ENCODE data around the gene EVA1B. TPM values are rescaled to one million over a fixed set of nuclear protein-coding genes. Genes with fewer than 3 reads are reported as not detected.

The EVA1B gene
- total RNA-seq, 1 experiment from 2014 or later, result 25.1 TPM

- no TSS peak for BruUV-seq (replicated peaks)
- DNase-seq (ENCODE audit: low read depth, low spot score) (no peak), ATAC-seq (no peak)
- no peak overlapping the region for H3K27ac ChIP-seq (ENCODE audit: low read depth, low read length)
- H3K4me2 ChIP-seq (ENCODE audit: low read length), result no peak overlapping the region
- no peaks in the 10 kb centered on the region for H3K9me2 ChIP-seq (ENCODE audit: insufficient read depth)
- H3K4me3 ChIP-seq (replicated peaks in 1 of 2; ENCODE audit: low read depth in 1 of 2, low read length in 2 of 2), result no peak overlapping the region
- no peaks in the 10 kb centered on the region; a peak in 1 of 4 replicates for H3K4me1 ChIP-seq (ENCODE audit: control insufficient read depth in 1 of 2, insufficient read depth in 2 of 2, low read length in 2 of 2)
- intact Hi-C loops (cut with micrococcal nuclease), result no loop called here
- POLR2A ChIA-PET, result interaction anchor here (0.7 kb wide), 1 partner anchor 8 kb away, joined by 3 read pairs; no protein-coding TSS in a partner anchor
- H2AFZ ChIP-seq (ENCODE audit: low read depth, low read length, poor library complexity, severe bottlenecking), result no peak overlapping the region
- no peaks in the 10 kb centered on the region for H3K9me3 ChIP-seq (ENCODE audit: control insufficient read depth in 1 of 2, insufficient read depth in 1 of 2, low read depth in 1 of 2, low read length in 2 of 2)
- H3K36me3 ChIP-seq (ENCODE audit: control insufficient read depth in 1 of 2, insufficient read depth in 2 of 2, low read length in 2 of 2), result peaks cover 14 to 20% of the 10 kb centered on the region in 2 experiments
- no peak overlapping the region for H3K9ac ChIP-seq (ENCODE audit: low read length)
- no peaks in the 10 kb centered on the region for H3K27me3 ChIP-seq (ENCODE audit: insufficient read depth, low read length)
- H4K20me1 ChIP-seq (ENCODE audit: insufficient read depth), result no peaks in the 10 kb centered on the region
- CTCF ChIA-PET, result interaction anchor here (1.6 kb wide), 1 partner anchor 130 kb away, joined by 4 read pairs; the partner anchor contains the start of gene TRAPPC3
- H3K79me2 ChIP-seq (ENCODE audit: insufficient read depth, low read length), result peaks cover 74% of the 10 kb centered on the region
- RAD21 ChIA-PET (ENCODE audit: low non-redundant PET in 1 of 2, low total read pairs in 2 of 2, uncharacterized antibody in 2 of 2, unreplicated experiment in 2 of 2), result no interaction called here
- TF ChIP-seq ZFX (IDR thresholded peaks at IDR 0.05) (no peak), ZNF274 (IDR thresholded peaks at IDR 0.05; ENCODE audit: low read depth, low read length) (no peak), SIN3A (IDR thresholded peaks at IDR 0.05; ENCODE audit: low read depth) (no peak), EZH2phosphoT487 (IDR thresholded peaks at IDR 0.05; ENCODE audit: borderline replicate concordance) (no peak), SRF (IDR thresholded peaks at IDR 0.05; ENCODE audit: low read depth) (no peak), POLR2A (IDR thresholded peaks at IDR 0.05; ENCODE audit: borderline replicate concordance, extremely low read depth, insufficient read depth, insufficient read length) (no peak), REST (IDR thresholded peaks at IDR 0.05; ENCODE audit: low read depth) (no peak), ELF1 (IDR thresholded peaks at IDR 0.05; ENCODE audit: borderline replicate concordance, low read depth) (no peak), RAD21 (IDR thresholded peaks at IDR 0.05; ENCODE audit: low read depth) (no peak), CEBPB (IDR thresholded peaks at IDR 0.05; ENCODE audit: low read depth) (no peak), EZH2 (IDR thresholded peaks at IDR 0.05) (no peak), POLR2AphosphoS5 (IDR thresholded peaks at IDR 0.05; ENCODE audit: low read depth, low read length) (no peak), FOSL1 (IDR thresholded peaks at IDR 0.05; ENCODE audit: low read depth) (no peak), MAX (IDR thresholded peaks at IDR 0.05) (no peak), CBX3 (IDR thresholded peaks at IDR 0.05; ENCODE audit: low read depth) (no peak), SP1 (IDR thresholded peaks at IDR 0.05; ENCODE audit: low read depth) (no peak), YY1 (IDR thresholded peaks at IDR 0.05; ENCODE audit: extremely low read depth, insufficient replicate concordance, low read depth, low read length) (no peak), ZBTB33 (IDR thresholded peaks at IDR 0.05; ENCODE audit: extremely low read depth, insufficient replicate concordance, low read length) (no peak), EGR1 (IDR thresholded peaks at IDR 0.05; ENCODE audit: low read depth) (no peak), JUND (IDR thresholded peaks at IDR 0.05) (no peak)
Measured at GRCh38 chr1:36279789-36280296, 43.6 kb downstream of the EVA1B start.
